ENCODE measurements around the gene PDE6D.
"Not testable (repeated sequence)": the region's sequence is repeated elsewhere in the genome, so short reads cannot be mapped to it uniquely, and the experiment has no call there.

The PDE6D gene

DNA sequence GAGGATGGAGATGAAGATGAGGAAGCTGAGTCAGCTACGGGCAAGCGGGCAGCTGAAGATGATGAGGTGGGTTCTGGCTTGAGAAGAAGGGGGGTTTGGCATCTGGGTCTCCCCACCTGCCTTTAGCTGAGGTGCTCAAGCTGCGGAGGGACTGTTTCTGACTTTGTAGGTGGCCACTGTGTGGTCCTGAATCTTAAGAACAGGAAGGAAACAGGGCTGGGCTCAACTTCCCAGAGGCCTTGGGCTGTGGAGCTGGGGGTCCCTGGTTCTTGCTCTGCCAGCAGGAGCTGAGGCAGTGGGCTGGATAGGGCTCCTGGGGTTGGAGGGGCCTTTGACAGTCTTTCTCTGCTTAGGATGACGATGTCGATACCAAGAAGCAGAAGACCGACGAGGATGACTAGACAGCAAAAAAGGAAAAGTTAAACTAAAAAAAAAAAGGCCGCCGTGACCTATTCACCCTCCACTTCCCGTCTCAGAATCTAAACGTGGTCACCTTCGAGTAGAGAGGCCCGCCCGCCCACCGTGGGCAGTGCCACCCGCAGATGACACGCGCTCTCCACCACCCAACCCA is 68.5 kb downstream of the PDE6D start:
- DNase-seq = peak; percentile 9
- H4K91ac ChIP-seq (ENCODE audit: low read length); H2BK12ac ChIP-seq (ENCODE audit: low read length in 2 of 2); H3K79me1 ChIP-seq (replicated peaks; ENCODE audit: low read length, poor library complexity, severe bottlenecking); H3K27me3 ChIP-seq (ENCODE audit: control insufficient read depth in 1 of 2, insufficient read depth in 1 of 2, low read length in 2 of 2); H2BK5ac ChIP-seq (ENCODE audit: low read depth, low read length, poor library complexity, severe bottlenecking); H2BK15ac ChIP-seq (ENCODE audit: low read depth, poor library complexity, severe bottlenecking); H2BK120ac ChIP-seq (ENCODE audit: low read depth, low read length); H3K4ac ChIP-seq (ENCODE audit: low read depth in 1 of 2, low read length in 2 of 2); H3K14ac ChIP-seq (ENCODE audit: low read length in 2 of 2); H3K18ac ChIP-seq (ENCODE audit: low read depth in 1 of 2, low read length in 2 of 2); H3K23ac ChIP-seq (ENCODE audit: low read length in 2 of 2); H3K9me3 ChIP-seq (ENCODE audit: control insufficient read depth, low read length); H2AK5ac ChIP-seq (ENCODE audit: low read length, severe bottlenecking); H2AFZ ChIP-seq (ENCODE audit: low read depth, low read length); H4K8ac ChIP-seq (ENCODE audit: low read length): not testable (repeated sequence)
- H3K27ac ChIP-seq (ENCODE audit: low read length, poor library complexity, severe bottlenecking) = peak overlapping the region; percentile 38
- peaks cover 17 to 29% of the 10 kb centered on the region in 2 experiments for H3K36me3 ChIP-seq (ENCODE audit: control insufficient read depth in 1 of 2, insufficient read depth in 2 of 2, low read depth in 1 of 2, low read length in 2 of 2)
- H3K4me1 ChIP-seq (ENCODE audit: control insufficient read depth, insufficient read depth, low read depth, low read length) = peaks cover 54% of the 10 kb centered on the region
- WGBS = 83% methylated on average over 7 of the region's 18 CpGs
- H3K4me2 ChIP-seq (ENCODE audit: low read length, poor library complexity, severe bottlenecking) = peak overlapping the region; percentile 93
- H3K9ac ChIP-seq (ENCODE audit: low read length) = peak overlapping the region; percentile 96
- peak overlapping the region in 1 of 2 experiments; percentile 88 for H3K4me3 ChIP-seq (ENCODE audit: insufficient read depth in 1 of 2, low read depth in 1 of 2, low read length in 2 of 2)

- no peak overlapping the region for H3K4ac ChIP-seq (ENCODE audit: low read depth in 1 of 2, low read length in 2 of 2)
- H3K27ac ChIP-seq (ENCODE audit: low read length, poor library complexity, severe bottlenecking) = peak overlapping the region; percentile 61
- peaks cover 17 to 29% of the 10 kb centered on the region in 2 experiments for H3K36me3 ChIP-seq (ENCODE audit: control insufficient read depth in 1 of 2, insufficient read depth in 2 of 2, low read depth in 1 of 2, low read length in 2 of 2)
- H2BK15ac ChIP-seq (ENCODE audit: low read depth, poor library complexity, severe bottlenecking) = no peak overlapping the region
- H2BK120ac ChIP-seq (ENCODE audit: low read depth, low read length) = peak overlapping the region; percentile 55
- peaks cover 4% of the 10 kb centered on the region for H3K79me1 ChIP-seq (replicated peaks; ENCODE audit: low read length, poor library complexity, severe bottlenecking)
- H4K91ac ChIP-seq (ENCODE audit: low read length) = no peak overlapping the region
- H2AK5ac ChIP-seq (ENCODE audit: low read length, severe bottlenecking) = peak overlapping the region; percentile 38
- peak overlapping the region; percentile 96 for H3K9ac ChIP-seq (ENCODE audit: low read length)
- H3K9me3 ChIP-seq (ENCODE audit: control insufficient read depth, low read length) = no peaks in the 10 kb centered on the region
- H3K23ac ChIP-seq (ENCODE audit: low read length in 2 of 2) = no peak overlapping the region
- H3K14ac ChIP-seq (ENCODE audit: low read length in 2 of 2) = peak overlapping the region in 1 of 2 experiments; percentile 13
- H2BK12ac ChIP-seq (ENCODE audit: low read length in 2 of 2) = no peak overlapping the region
- peak overlapping the region; percentile 93 for H3K4me2 ChIP-seq (ENCODE audit: low read length, poor library complexity, severe bottlenecking)
- H3K4me1 ChIP-seq (ENCODE audit: control insufficient read depth, insufficient read depth, low read depth, low read length) = peaks cover 51% of the 10 kb centered on the region
- 69% methylated on average over 9 of the region's 9 CpGs for WGBS
- H3K4me3 ChIP-seq (ENCODE audit: insufficient read depth in 1 of 2, low read depth in 1 of 2, low read length in 2 of 2) = peak overlapping the region; percentile 44 to 88
- peak; percentile 15 for DNase-seq
- H3K27me3 ChIP-seq (ENCODE audit: control insufficient read depth in 1 of 2, insufficient read depth in 1 of 2, low read length in 2 of 2) = no peaks in the 10 kb centered on the region
- no peak overlapping the region for H2AFZ ChIP-seq (ENCODE audit: low read depth, low read length)
- no peak overlapping the region for H3K18ac ChIP-seq (ENCODE audit: low read depth in 1 of 2, low read length in 2 of 2)
- no peak overlapping the region for H2BK5ac ChIP-seq (ENCODE audit: low read depth, low read length, poor library complexity, severe bottlenecking)
- H4K8ac ChIP-seq (ENCODE audit: low read length) = no peak overlapping the region
Observed at GRCh38 chr2:231711677-231712450, 69.2 kb downstream of the PDE6D start.

GRCh38 chr2:231710799-231711676 is 70.0 kb downstream of the PDE6D start:
- Histone ChIP-seq H3K9ac (ENCODE audit: low read length) (peak overlapping the region; percentile 96), H3K27me3 (ENCODE audit: control insufficient read depth in 1 of 2, insufficient read depth in 1 of 2, low read length in 2 of 2) (no peaks in the 10 kb centered on the region), H2AFZ (ENCODE audit: low read depth, low read length) (no peak overlapping the region), H3K4me2 (ENCODE audit: low read length, poor library complexity, severe bottlenecking) (peak overlapping the region; percentile 93), H2BK12ac (ENCODE audit: low read length in 2 of 2) (no peak overlapping the region), H2AK5ac (ENCODE audit: low read length, severe bottlenecking) (no peak overlapping the region), H2BK15ac (ENCODE audit: low read depth, poor library complexity, severe bottlenecking) (no peak overlapping the region), H3K4ac (ENCODE audit: low read depth in 1 of 2, low read length in 2 of 2) (peak overlapping the region in 1 of 2 experiments; percentile 85), H3K27ac (ENCODE audit: low read length, poor library complexity, severe bottlenecking) (peak overlapping the region; percentile 61), H3K4me1 (ENCODE audit: control insufficient read depth, insufficient read depth, low read depth, low read length) (peaks cover 45% of the 10 kb centered on the region), H3K18ac (ENCODE audit: low read depth in 1 of 2, low read length in 2 of 2) (peak overlapping the region; percentile 9 to 14), H4K8ac (ENCODE audit: low read length) (no peak overlapping the region), H4K91ac (ENCODE audit: low read length) (no peak overlapping the region), H2BK120ac (ENCODE audit: low read depth, low read length) (peak overlapping the region; percentile 55), H3K79me1 (replicated peaks; ENCODE audit: low read length, poor library complexity, severe bottlenecking) (peaks cover 4% of the 10 kb centered on the region), H3K4me3 (ENCODE audit: insufficient read depth in 1 of 2, low read depth in 1 of 2, low read length in 2 of 2) (peak overlapping the region; percentile 85 to 88), H3K14ac (ENCODE audit: low read length in 2 of 2) (peak overlapping the region in 1 of 2 experiments; percentile 26), H3K23ac (ENCODE audit: low read length in 2 of 2) (no peak overlapping the region), H3K36me3 (ENCODE audit: control insufficient read depth in 1 of 2, insufficient read depth in 2 of 2, low read depth in 1 of 2, low read length in 2 of 2) (peaks cover 17 to 29% of the 10 kb centered on the region in 2 experiments), H3K9me3 (ENCODE audit: control insufficient read depth, low read length) (no peaks in the 10 kb centered on the region), H2BK5ac (ENCODE audit: low read depth, low read length, poor library complexity, severe bottlenecking) (no peak overlapping the region)
- WGBS = 12% methylated on average over 37 of the region's 43 CpGs
- DNase-seq = peak; percentile 53

All from mesenchymal stem cell (in vitro differentiated cells and primary cell).